Peyer's patch (tissue), 4 donors: ENCODE data around the gene SLC38A5.

Experiments
- POLR2A ChIP-seq, 2 donors: fragments of 450-650 bp; IDR thresholded peaks; one replicate each; pipeline ENCODE4 v1.5.1; 2017; ENCODE audit warnings: antibody characterized with exemption in 2 of 2, mild to moderate bottlenecking in 2 of 2, moderate library complexity in 2 of 2
- TF ChIP-seq, protein P1 (sequence below), 6 experiments: fragments of 450-650 bp in 4 of 6; fragments of 200-600 bp in 2 of 6; sonication (generic) in 1 of 6; IDR thresholded peaks; one replicate each; pipeline ENCODE4 v1.5.1; 2017 to 2019; ENCODE audit warnings: antibody characterized with exemption in 6 of 6, mild to moderate bottlenecking in 3 of 6, moderate library complexity in 1 of 6

- TF ChIP-seq, protein P1, sequence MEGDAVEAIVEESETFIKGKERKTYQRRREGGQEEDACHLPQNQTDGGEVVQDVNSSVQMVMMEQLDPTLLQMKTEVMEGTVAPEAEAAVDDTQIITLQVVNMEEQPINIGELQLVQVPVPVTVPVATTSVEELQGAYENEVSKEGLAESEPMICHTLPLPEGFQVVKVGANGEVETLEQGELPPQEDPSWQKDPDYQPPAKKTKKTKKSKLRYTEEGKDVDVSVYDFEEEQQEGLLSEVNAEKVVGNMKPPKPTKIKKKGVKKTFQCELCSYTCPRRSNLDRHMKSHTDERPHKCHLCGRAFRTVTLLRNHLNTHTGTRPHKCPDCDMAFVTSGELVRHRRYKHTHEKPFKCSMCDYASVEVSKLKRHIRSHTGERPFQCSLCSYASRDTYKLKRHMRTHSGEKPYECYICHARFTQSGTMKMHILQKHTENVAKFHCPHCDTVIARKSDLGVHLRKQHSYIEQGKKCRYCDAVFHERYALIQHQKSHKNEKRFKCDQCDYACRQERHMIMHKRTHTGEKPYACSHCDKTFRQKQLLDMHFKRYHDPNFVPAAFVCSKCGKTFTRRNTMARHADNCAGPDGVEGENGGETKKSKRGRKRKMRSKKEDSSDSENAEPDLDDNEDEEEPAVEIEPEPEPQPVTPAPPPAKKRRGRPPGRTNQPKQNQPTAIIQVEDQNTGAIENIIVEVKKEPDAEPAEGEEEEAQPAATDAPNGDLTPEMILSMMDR (IDR thresholded peaks at IDR 0.05): no peak
- TF ChIP-seq POLR2A (IDR thresholded peaks at IDR 0.05): no peak
Measured at GRCh38 chrX:48492293-48492910, 22.3 kb upstream of the SLC38A5 start.
